PC-3 (cell line): Measurements from ENCODE around the gene MACROH2A2. TPM values are rescaled to one million over a fixed set of nuclear protein-coding genes. Genes with fewer than 3 reads are reported as not detected.

ENCODE experiments used
- ATAC-seq: fragments of 200-7000 bp; cut with Tn5 transposase; 2 replicates; pipeline ENCODE4 v1.9.1; 2020; ENCODE audit warnings: mild to moderate bottlenecking, moderate library complexity
- BruUV-seq: library from RNA; stranded (reverse); fragments of 400-500 nt; replicated peaks from 2 replicates; lab custom pipeline; 2021; lab: Mats Ljungman, UMichigan
- CTCF ChIA-PET: fragments of 300-600 bp; sonication (Branson Sonifier 250); formaldehyde crosslinking; loops from one replicate; lab custom pipeline; 2022; ENCODE audit warnings: antibody characterized with exemption; lab: Charles Lee
- POLR2A ChIA-PET: fragments of 300-600 bp; sonication (Branson Sonifier 250); formaldehyde crosslinking; loops from one replicate; lab custom pipeline; 2022; ENCODE audit warnings: antibody characterized with exemption; ENCODE audit not compliant: unreplicated experiment; lab: Charles Lee
- DNase-seq: peaks from one replicate; pipeline ENCODE4 v3.0.0-alpha.2; 2015
- H2AFZ ChIP-seq: fragments of 300-600 bp; sonication (generic); 2 replicates; pipeline ENCODE4 v1.6.0; 2016; ENCODE audit warnings: antibody characterized with exemption, low read length
- H3F3A ChIP-seq: fragments of 300-600 bp; sonication (generic); one replicate; pipeline ENCODE4 v1.6.0; 2017; ENCODE audit warnings: antibody characterized with exemption, low read length, control low read depth, mild to moderate bottlenecking; ENCODE audit not compliant: unreplicated experiment
- H3K27ac ChIP-seq: fragments of 300-600 bp; sonication (generic); 2 replicates; pipeline ENCODE4 v1.5.1; 2016; ENCODE audit warnings: mild to moderate bottlenecking, low read length
- H3K27me3 ChIP-seq: fragments of 300-600 bp; sonication (generic); 2 replicates; pipeline ENCODE4 v1.6.1; 2016; ENCODE audit warnings: low read length, mixed read lengths
- H3K36me3 ChIP-seq: fragments of 300-600 bp; sonication (generic); 2 replicates; pipeline ENCODE4 v1.6.1; 2016; ENCODE audit warnings: low read depth, mixed run types, low read length, mixed read lengths
- H3K4me1 ChIP-seq: fragments of 300-600 bp; sonication (generic); 2 replicates; pipeline ENCODE4 v1.5.1; 2016; ENCODE audit warnings: low read length; ENCODE audit not compliant: insufficient read depth
- H3K4me2 ChIP-seq: fragments of 300-600 bp; sonication (generic); 2 replicates; pipeline ENCODE4 v1.6.0; 2016; ENCODE audit warnings: low read length
- H3K4me3 ChIP-seq: fragments of 300-600 bp; sonication (generic); 2 replicates; pipeline ENCODE4 v1.5.1; 2016; ENCODE audit warnings: mild to moderate bottlenecking, low read length, mixed read lengths
- H3K79me2 ChIP-seq: fragments of 300-600 bp; sonication (generic); 2 replicates; pipeline ENCODE4 v1.6.1; 2017; ENCODE audit warnings: low read length, mixed read lengths
- H3K9ac ChIP-seq: fragments of 300-600 bp; sonication (generic); 2 replicates; pipeline ENCODE4 v1.6.0; 2016; ENCODE audit warnings: mild to moderate bottlenecking, low read length
- H3K9me2 ChIP-seq: fragments of 300-600 bp; sonication (generic); replicated peaks from 2 replicates; pipeline ENCODE4 v1.6.1; 2016; ENCODE audit warnings: mixed run types, low read length, mixed read lengths
- H3K9me3 ChIP-seq: fragments of 300-600 bp; sonication (generic); 2 replicates; pipeline ENCODE4 v1.6.1; 2016; ENCODE audit warnings: low read length, mixed read lengths
- H4K20me1 ChIP-seq: fragments of 300-600 bp; sonication (generic); 2 replicates; pipeline ENCODE4 v1.6.1; 2016; ENCODE audit warnings: low read length, mixed read lengths
- EZH2 ChIP-seq: fragments of 300-600 bp; sonication (generic); IDR thresholded peaks from one replicate; pipeline ENCODE4 v1.6.1; 2017; ENCODE audit warnings: antibody characterized with exemption, mild to moderate bottlenecking, low read length; ENCODE audit not compliant: unreplicated experiment
- EZH2phosphoT487 ChIP-seq: fragments of 300-600 bp; sonication (generic); IDR thresholded peaks from 2 replicates; pipeline ENCODE4 v1.6.1; 2018; ENCODE audit warnings: mild to moderate bottlenecking, antibody characterized with exemption, low read length, borderline replicate concordance
- intact Hi-C: fragments of 100-400 bp; cut with micrococcal nuclease; formaldehyde crosslinking; loops from 2 replicates; pipeline ENCODE4 v1.9.0; 2023
- total RNA-seq: library from RNA; depleted of rRNA; stranded (reverse); fragments of >200 nt; gene quantifications from 2 replicates; pipeline ENCODE4 v1.2.3, GENCODE V29; 2014
- TF ChIP-seq, protein P1 (sequence below): fragments of 300-600 bp; sonication (generic); conservative IDR thresholded peaks from 2 replicates; pipeline ENCODE4 v1.5.1; 2017; ENCODE audit warnings: antibody characterized with exemption, low read depth, mild to moderate bottlenecking, low read length

Gene MACROH2A2
- total RNA-seq, 1 experiment from 2014 or later: 86.7 TPM

DNA sequence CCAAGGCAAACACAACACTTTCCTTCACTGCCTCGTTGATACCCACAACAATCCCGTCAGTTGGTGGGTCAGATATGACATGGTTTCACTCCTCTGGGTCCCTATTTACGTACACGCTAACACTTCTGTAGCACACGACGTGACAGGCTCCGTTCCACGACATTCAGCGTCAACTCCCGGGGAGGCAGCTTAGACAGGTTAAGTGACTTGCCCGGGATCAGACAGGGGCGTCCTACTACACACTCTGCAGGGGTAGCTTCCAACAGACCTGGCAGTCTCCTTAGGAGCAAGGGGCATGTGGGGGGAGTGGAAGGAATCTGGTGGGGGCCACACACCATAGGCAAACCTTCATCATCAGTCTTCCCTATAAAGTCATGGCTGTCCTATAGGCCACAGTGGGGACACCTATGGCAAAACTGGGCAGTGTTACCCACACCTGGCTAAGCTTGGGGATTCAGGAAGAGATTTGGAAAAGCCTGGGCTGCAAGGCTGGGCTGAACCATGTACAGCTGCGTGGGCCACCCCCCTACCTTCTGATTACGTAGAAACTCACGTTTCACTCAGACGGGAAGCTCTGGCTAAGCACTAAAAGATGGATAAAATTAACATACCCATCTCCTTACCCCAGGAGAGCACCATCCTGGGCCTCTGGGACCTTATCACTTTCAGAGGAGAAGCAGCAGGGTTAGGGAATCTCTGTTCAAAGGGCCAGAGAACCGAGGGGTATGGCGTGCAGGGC, 91.9 kb downstream of the MACROH2A2 start:
- CTCF ChIA-PET: interaction anchor here (2.6 kb wide), 1 partner anchor 29 kb away, joined by 50 read pairs; no protein-coding TSS in a partner anchor
- H3K4me1 ChIP-seq: peaks cover 21% of the 10 kb centered on the region
- H2AFZ ChIP-seq: no peak overlapping the region
- H4K20me1 ChIP-seq: no peaks in the 10 kb centered on the region; the same call in 1 of the 2 replicates
- ATAC-seq (no peak), DNase-seq (no peak)
- H3K9me3 ChIP-seq: no peaks in the 10 kb centered on the region
- peaks cover 9% of the 10 kb centered on the region for H3F3A ChIP-seq
- peak overlapping the region; percentile 83 for H3K9ac ChIP-seq
- TF ChIP-seq, protein P1, sequence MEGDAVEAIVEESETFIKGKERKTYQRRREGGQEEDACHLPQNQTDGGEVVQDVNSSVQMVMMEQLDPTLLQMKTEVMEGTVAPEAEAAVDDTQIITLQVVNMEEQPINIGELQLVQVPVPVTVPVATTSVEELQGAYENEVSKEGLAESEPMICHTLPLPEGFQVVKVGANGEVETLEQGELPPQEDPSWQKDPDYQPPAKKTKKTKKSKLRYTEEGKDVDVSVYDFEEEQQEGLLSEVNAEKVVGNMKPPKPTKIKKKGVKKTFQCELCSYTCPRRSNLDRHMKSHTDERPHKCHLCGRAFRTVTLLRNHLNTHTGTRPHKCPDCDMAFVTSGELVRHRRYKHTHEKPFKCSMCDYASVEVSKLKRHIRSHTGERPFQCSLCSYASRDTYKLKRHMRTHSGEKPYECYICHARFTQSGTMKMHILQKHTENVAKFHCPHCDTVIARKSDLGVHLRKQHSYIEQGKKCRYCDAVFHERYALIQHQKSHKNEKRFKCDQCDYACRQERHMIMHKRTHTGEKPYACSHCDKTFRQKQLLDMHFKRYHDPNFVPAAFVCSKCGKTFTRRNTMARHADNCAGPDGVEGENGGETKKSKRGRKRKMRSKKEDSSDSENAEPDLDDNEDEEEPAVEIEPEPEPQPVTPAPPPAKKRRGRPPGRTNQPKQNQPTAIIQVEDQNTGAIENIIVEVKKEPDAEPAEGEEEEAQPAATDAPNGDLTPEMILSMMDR: no peak
- TF ChIP-seq EZH2: no peak
- peaks cover 39% of the 10 kb centered on the region for H3K79me2 ChIP-seq
- no peaks in the 10 kb centered on the region for H3K9me2 ChIP-seq
- peak overlapping the region; percentile 72 for H3K4me3 ChIP-seq
- H3K36me3 ChIP-seq: peaks cover 20% of the 10 kb centered on the region
- POLR2A ChIA-PET: no interaction called here
- BruUV-seq: TSS peak; percentile 17
- no peak overlapping the region for H3K27ac ChIP-seq
- peak overlapping the region; percentile 91 for H3K4me2 ChIP-seq
- no peaks in the 10 kb centered on the region for H3K27me3 ChIP-seq
- intact Hi-C loops: no loop called here

DNA sequence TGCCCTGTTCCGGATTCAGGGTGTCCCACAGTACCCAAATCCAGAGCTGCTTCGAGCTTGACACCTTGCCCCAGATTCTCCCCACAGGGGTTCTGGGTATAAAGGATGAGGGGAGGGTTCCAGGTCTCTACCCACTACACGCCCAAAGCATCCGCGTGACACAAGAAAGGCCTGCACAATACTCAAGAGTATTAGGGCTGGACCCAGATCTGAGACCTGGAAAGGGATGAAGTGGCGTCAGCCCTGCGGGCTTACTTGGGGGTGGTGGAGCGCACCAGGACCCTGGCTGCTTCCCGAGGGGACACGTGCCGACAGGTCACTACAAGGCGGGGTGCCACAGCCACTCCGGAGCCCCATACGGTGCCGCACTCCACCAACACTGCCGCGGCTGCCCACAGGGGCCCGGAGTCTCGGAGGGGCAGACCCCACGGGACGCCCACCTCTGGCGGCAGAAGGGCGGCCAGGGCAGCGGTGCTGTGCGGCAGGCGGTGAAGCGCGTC, 92.6 kb downstream of the MACROH2A2 start:
- peaks cover 22% of the 10 kb centered on the region for H3K36me3 ChIP-seq
- peak overlapping the region; percentile 83 for H3K9ac ChIP-seq
- H3K79me2 ChIP-seq: peaks cover 46% of the 10 kb centered on the region
- H3K27ac ChIP-seq: peak overlapping the region; percentile 57; the same call in 1 of the 2 replicates
- peak; percentile 38 for DNase-seq
- CTCF ChIA-PET: interaction anchor here (0.7 to 2.6 kb wide), 5 partner anchors 30 to 219 kb away, joined by 3 to 50 read pairs (median 16); no protein-coding TSS in a partner anchor
- no peaks in the 10 kb centered on the region for H3K27me3 ChIP-seq
- TF ChIP-seq EZH2 (no peak), EZH2phosphoT487 (no peak)
- TF ChIP-seq, protein P1: no peak
- H3K9me2 ChIP-seq: no peaks in the 10 kb centered on the region
- H3K9me3 ChIP-seq: no peaks in the 10 kb centered on the region
- peak overlapping the region; percentile 69 for H2AFZ ChIP-seq
- H3K4me3 ChIP-seq: peak overlapping the region; percentile 72
- ATAC-seq: peak; percentile 2
- H3K4me1 ChIP-seq: peaks cover 21% of the 10 kb centered on the region
- intact Hi-C loops: no loop called here
- H3F3A ChIP-seq: peaks cover 9% of the 10 kb centered on the region
- H3K4me2 ChIP-seq: peak overlapping the region; percentile 91
- no TSS peak for BruUV-seq
- no peaks in the 10 kb centered on the region; the same call in 1 of the 2 replicates for H4K20me1 ChIP-seq
- POLR2A ChIA-PET: no interaction called here
